ENCODE data around the gene GPR55. TPM values are rescaled to one million over a fixed set of nuclear protein-coding genes. Genes with fewer than 3 reads are reported as not detected.
A peak's percentile ranks its signal among the peaks of the same experiment; 100 is the strongest.

GPR55 gene
- total RNA-seq, 1 experiment from 2014 or later: not detected

- peaks cover 37% of the 10 kb centered on the region for H3K27me3 Mint-ChIP-seq (ENCODE audit: low read depth)
These were observed 32.8 kb upstream of the GPR55 start for GRCh38 chr2:230957756-230958391.

More at GRCh38 chr2:230957756-230958391, 32.8 kb upstream of the GPR55 start:
- Histone ChIP-seq H3K14ac (ENCODE audit: insufficient read depth, low read length) (no peak overlapping the region), H4K91ac (ENCODE audit: insufficient read length, low read depth, low read length) (no peak overlapping the region), H2AFZ (ENCODE audit: low read length) (no peak overlapping the region), H2BK12ac (ENCODE audit: insufficient read length, low read depth, low read length) (no peak overlapping the region), H4K20me1 (ENCODE audit: control insufficient read depth, insufficient read depth, insufficient read length) (no peaks in the 10 kb centered on the region), H3K27me3 (ENCODE audit: insufficient read depth, low read length) (no peaks in the 10 kb centered on the region; the same call in 1 of the 2 replicates), H4K8ac (replicated peaks; ENCODE audit: insufficient read length, low read depth, low read length) (no peak overlapping the region), H3K23ac (ENCODE audit: insufficient read length, low read depth, low read length) (no peak overlapping the region), H3K27ac (ENCODE audit: insufficient read length, low read depth, low read length) (no peak overlapping the region), H3K23me2 (ENCODE audit: insufficient read length, low read depth, low read length, poor library complexity, severe bottlenecking) (peaks cover 5% of the 10 kb centered on the region), H3K18ac (ENCODE audit: insufficient read length, low read depth, low read length) (no peak overlapping the region), H3K4me2 (ENCODE audit: insufficient read depth, insufficient read length, low read length) (peak overlapping the region; percentile 95), H3K79me1 (ENCODE audit: insufficient read depth, low read depth, low read length, poor library complexity, severe bottlenecking) (no peaks in the 10 kb centered on the region), H2BK20ac (ENCODE audit: low read depth, low read length, poor library complexity, severe bottlenecking) (no peak overlapping the region), H3K9ac (ENCODE audit: extremely low read depth, insufficient read length, low read length) (peak overlapping the region; percentile 28), H3T11ph (ENCODE audit: low read length) (no peak overlapping the region), H2BK15ac (ENCODE audit: low read depth, low read length) (no peak overlapping the region), H2BK5ac (ENCODE audit: insufficient read length, low read length) (no peak overlapping the region), H3K9me3 (ENCODE audit: control insufficient read depth, low read depth, low read length) (no peaks in the 10 kb centered on the region), H2AK5ac (ENCODE audit: insufficient read length, low read length) (no peak overlapping the region), H3K4ac (ENCODE audit: low read depth, low read length) (no peak overlapping the region), H4K5ac (ENCODE audit: insufficient read length, low read depth, low read length) (no peak overlapping the region), H3K56ac (ENCODE audit: insufficient read length, low read depth, low read length) (no peak overlapping the region), H2BK120ac (ENCODE audit: low read depth, low read length, poor library complexity, severe bottlenecking) (no peak overlapping the region), H3K79me2 (ENCODE audit: insufficient read depth, low read length) (no peaks in the 10 kb centered on the region), H3K4me1 (ENCODE audit: insufficient read depth, low read length) (no peaks in the 10 kb centered on the region)
- Mint-ChIP-seq H3K36me3 (ENCODE audit: insufficient read depth in 1 of 3, low read depth in 3 of 3) (peaks cover 0 to 11% (median 0%) of the 10 kb centered on the region in 3 experiments; a peak in 2 of 7 replicates), H3K4me1 (peaks cover 20 to 29% of the 10 kb centered on the region in 2 experiments), H3K4me3 (peak overlapping the region; percentile 65 to 77), H3K9me3 (peaks cover 2 to 5% of the 10 kb centered on the region in 2 experiments; a peak in 3 of 5 replicates), H3K27ac (no peak overlapping the region)
- TF ChIP-seq, protein P1, sequence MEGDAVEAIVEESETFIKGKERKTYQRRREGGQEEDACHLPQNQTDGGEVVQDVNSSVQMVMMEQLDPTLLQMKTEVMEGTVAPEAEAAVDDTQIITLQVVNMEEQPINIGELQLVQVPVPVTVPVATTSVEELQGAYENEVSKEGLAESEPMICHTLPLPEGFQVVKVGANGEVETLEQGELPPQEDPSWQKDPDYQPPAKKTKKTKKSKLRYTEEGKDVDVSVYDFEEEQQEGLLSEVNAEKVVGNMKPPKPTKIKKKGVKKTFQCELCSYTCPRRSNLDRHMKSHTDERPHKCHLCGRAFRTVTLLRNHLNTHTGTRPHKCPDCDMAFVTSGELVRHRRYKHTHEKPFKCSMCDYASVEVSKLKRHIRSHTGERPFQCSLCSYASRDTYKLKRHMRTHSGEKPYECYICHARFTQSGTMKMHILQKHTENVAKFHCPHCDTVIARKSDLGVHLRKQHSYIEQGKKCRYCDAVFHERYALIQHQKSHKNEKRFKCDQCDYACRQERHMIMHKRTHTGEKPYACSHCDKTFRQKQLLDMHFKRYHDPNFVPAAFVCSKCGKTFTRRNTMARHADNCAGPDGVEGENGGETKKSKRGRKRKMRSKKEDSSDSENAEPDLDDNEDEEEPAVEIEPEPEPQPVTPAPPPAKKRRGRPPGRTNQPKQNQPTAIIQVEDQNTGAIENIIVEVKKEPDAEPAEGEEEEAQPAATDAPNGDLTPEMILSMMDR (conservative IDR thresholded peaks at IDR 0.05): no peak
- DNase-seq: no peak
